ENCODE measurements around the gene TMEM38A.

- TF ChIP-seq REST (IDR thresholded peaks at IDR 0.05; ENCODE audit: insufficient read depth in 1 of 2, low read depth in 2 of 2, low read length in 2 of 2), result no peak
- no peak for TF ChIP-seq TAF1 (IDR thresholded peaks at IDR 0.05; ENCODE audit: borderline replicate concordance, insufficient read depth, low read length)
These were observed 38.0 kb downstream of the TMEM38A start for GRCh38 chr19:16698914-16699313.

Measured in PFSK-1 (cell line).